OCI-LY7 (cell line): ENCODE results near the gene CSTF2T. TPM values are rescaled to one million over a fixed set of nuclear protein-coding genes. Genes with fewer than 3 reads are reported as not detected.

Experiments used
- BruUV-seq: library from RNA; stranded (reverse); fragments of 400-500 nt; replicated peaks from 2 replicates; lab custom pipeline; 2021; lab: Mats Ljungman, UMichigan
- CTCF ChIA-PET: fragments of 300-600 bp; sonication (Branson Sonifier 250); formaldehyde crosslinking; loops from one replicate; lab custom pipeline; 2022; ENCODE audit warnings: antibody characterized with exemption; ENCODE audit not compliant: unreplicated experiment; lab: Charles Lee
- POLR2A ChIA-PET: fragments of 300-600 bp; sonication (Branson Sonifier 250); formaldehyde crosslinking; loops from one replicate; lab custom pipeline; 2022; ENCODE audit warnings: antibody characterized with exemption; lab: Charles Lee
- DNase-seq: peaks from one replicate; pipeline ENCODE4 v3.0.0-alpha.2; 2015; ENCODE audit warnings: low spot score
- H2AFZ ChIP-seq: fragments of 200-600 bp; sonication (generic), shearing (Covaris generic); 2 replicates; pipeline ENCODE4 v1.6.1; 2014; ENCODE audit warnings: mild to moderate bottlenecking, antibody characterized with exemption, low read length, moderate library complexity
- H3K27ac ChIP-seq: fragments of 200-600 bp; sonication (generic); 2 replicates; pipeline ENCODE4 v1.5.1; 2014; ENCODE audit warnings: mixed run types, low read depth, mild to moderate bottlenecking, moderate library complexity, low read length, inconsistent platforms; ENCODE audit not compliant: poor library complexity, severe bottlenecking
- H3K36me3 ChIP-seq: fragments of 200-600 bp; sonication (generic); 2 replicates; pipeline ENCODE4 v1.6.1; 2014; ENCODE audit warnings: mild to moderate bottlenecking, antibody characterized with exemption, low read length, moderate library complexity, mixed read lengths; ENCODE audit not compliant: insufficient read depth
- H3K4me1 ChIP-seq: fragments of 200-600 bp; sonication (generic); 2 replicates; pipeline ENCODE4 v1.5.1; 2014; ENCODE audit warnings: mild to moderate bottlenecking, low read length; ENCODE audit not compliant: insufficient read depth, poor library complexity, severe bottlenecking
- H3K4me2 ChIP-seq: fragments of 200-600 bp; sonication (generic); 2 replicates; pipeline ENCODE4 v1.6.1; 2014; ENCODE audit warnings: mild to moderate bottlenecking, low read length
- H3K4me3 ChIP-seq: fragments of 200-600 bp; sonication (generic); 2 replicates; pipeline ENCODE4 v1.5.1; 2014; ENCODE audit warnings: mild to moderate bottlenecking, low read depth, low read length; ENCODE audit not compliant: poor library complexity, severe bottlenecking
- H3K79me2 ChIP-seq: fragments of 200-600 bp; sonication (generic); 2 replicates; pipeline ENCODE4 v1.6.1; 2016; ENCODE audit warnings: low read depth, mild to moderate bottlenecking, low read length, moderate library complexity, mixed read lengths; ENCODE audit not compliant: insufficient read depth
- H3K9me2 ChIP-seq: fragments of 200-600 bp; sonication (generic); 2 replicates; pipeline ENCODE4 v1.6.1; 2016; ENCODE audit warnings: mild to moderate bottlenecking, low read length, mixed read lengths; ENCODE audit not compliant: insufficient read depth
- H3K9me3 ChIP-seq: fragments of 200-600 bp; sonication (generic); 2 replicates; pipeline ENCODE4 v1.6.1; 2014; ENCODE audit warnings: mild to moderate bottlenecking, mixed run types, low read length, mixed read lengths
- H4K20me1 ChIP-seq: fragments of 200-600 bp; sonication (generic); 2 replicates; pipeline ENCODE4 v1.6.1; 2014; ENCODE audit warnings: mild to moderate bottlenecking, antibody characterized with exemption, low read length, moderate library complexity, mixed read lengths; ENCODE audit not compliant: insufficient read depth
- CTCF ChIP-seq: fragments of 200-600 bp; sonication (generic); conservative IDR thresholded peaks from 2 replicates; pipeline ENCODE4 v1.5.1; 2014; ENCODE audit warnings: mild to moderate bottlenecking, antibody characterized with exemption, low read length, moderate library complexity, mixed read lengths
- EZH2phosphoT487 ChIP-seq: fragments of 200-600 bp; sonication (generic); IDR thresholded peaks from 2 replicates; pipeline ENCODE4 v1.6.1; 2018; ENCODE audit warnings: low read depth, borderline replicate concordance, mild to moderate bottlenecking, mixed run types, antibody characterized with exemption, low read length, moderate library complexity, mixed read lengths
- intact Hi-C: fragments of 100-400 bp; cut with micrococcal nuclease; formaldehyde crosslinking; loops from one replicate; pipeline ENCODE4 v1.10.0; 2022; ENCODE audit not compliant: unreplicated experiment
- total RNA-seq, 2 experiments: library from RNA; depleted of rRNA in 1 of 2; stranded (reverse); fragments of >200 nt in 1 of 2; shearing (Covaris generic) in 1 of 2; gene quantifications; 2 replicates each; pipeline ENCODE4 v1.2.3, GENCODE V29; 2014 to 2022

The CSTF2T gene
- total RNA-seq, 2 experiments from 2014 or later = 27.1 to 33.3 TPM

DNA sequence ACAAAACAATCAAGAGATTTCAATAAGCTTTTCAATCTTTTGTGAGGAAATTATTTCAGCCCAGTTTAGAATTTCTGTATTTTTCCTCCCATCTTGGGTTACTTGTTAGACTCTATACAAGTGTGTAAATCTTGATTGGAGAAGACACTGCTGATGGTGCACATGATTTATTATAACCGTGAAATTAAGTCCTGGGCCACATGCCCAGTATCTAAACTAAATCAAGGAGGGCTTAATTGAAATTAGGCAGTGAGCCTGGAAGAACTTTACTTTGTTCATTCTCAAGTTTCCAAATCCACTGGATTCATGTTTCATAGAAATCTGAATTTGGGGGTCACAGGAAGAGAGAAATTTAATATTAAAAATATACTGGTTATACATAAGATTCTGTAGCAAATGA, 44.5 kb downstream of the CSTF2T start:
- Histone ChIP-seq H3K4me2 (no peak overlapping the region), H3K27ac (no peak overlapping the region), H3K9me2 (no peaks in the 10 kb centered on the region), H3K4me1 (no peaks in the 10 kb centered on the region), H3K79me2 (no peaks in the 10 kb centered on the region), H2AFZ (no peak overlapping the region), H3K4me3 (no peak overlapping the region), H4K20me1 (no peaks in the 10 kb centered on the region), H3K36me3 (no peaks in the 10 kb centered on the region), H3K9me3 (no peaks in the 10 kb centered on the region)
- no TSS peak for BruUV-seq
- TF ChIP-seq CTCF = no peak
- TF ChIP-seq EZH2phosphoT487 = no peak
- ChIA-PET CTCF (interaction anchor here (0.6 kb wide), 1 partner anchor 63 kb away, joined by 3 read pairs; no protein-coding TSS in a partner anchor), POLR2A (no interaction called here)
- intact Hi-C loops = loop anchor here (10.0 kb wide), 2 partner anchors 60 to 520 kb away; no protein-coding TSS in a partner anchor
- DNase-seq = no peak

GRCh38 chr10:51653025-51653424, 46.4 kb downstream of the CSTF2T start:
- Histone ChIP-seq H3K4me1 (no peaks in the 10 kb centered on the region), H3K4me2 (no peak overlapping the region), H3K36me3 (no peaks in the 10 kb centered on the region), H3K9me2 (no peaks in the 10 kb centered on the region), H3K9me3 (no peaks in the 10 kb centered on the region), H2AFZ (no peak overlapping the region), H3K4me3 (no peak overlapping the region), H3K27ac (no peak overlapping the region), H3K79me2 (no peaks in the 10 kb centered on the region), H4K20me1 (no peaks in the 10 kb centered on the region)
- TF ChIP-seq CTCF (no peak), EZH2phosphoT487 (no peak)
- no peak for DNase-seq
- CTCF ChIA-PET = no interaction called here
- intact Hi-C loops = loop anchor here (10.0 kb wide), 2 partner anchors 58 to 518 kb away; no protein-coding TSS in a partner anchor
- no TSS peak for BruUV-seq
- POLR2A ChIA-PET = no interaction called here

GRCh38 chr10:51651063-51651462, 48.3 kb downstream of the CSTF2T start:
- no peak overlapping the region for H3K4me2 ChIP-seq
- POLR2A ChIA-PET = interaction anchor here (0.6 kb wide), 1 partner anchor 49 kb away, joined by 3 read pairs; no protein-coding TSS in a partner anchor
- no peak overlapping the region for H2AFZ ChIP-seq
- DNase-seq = no peak
- H3K4me1 ChIP-seq = no peaks in the 10 kb centered on the region
- TF ChIP-seq EZH2phosphoT487 (no peak), CTCF (no peak)
- CTCF ChIA-PET = no interaction called here
- no peak overlapping the region for H3K27ac ChIP-seq
- BruUV-seq = no TSS peak
- intact Hi-C loops = loop anchor here (10.0 kb wide), 2 partner anchors 56 to 516 kb away; no protein-coding TSS in a partner anchor
- no peak overlapping the region for H3K4me3 ChIP-seq
- no peaks in the 10 kb centered on the region for H4K20me1 ChIP-seq
- no peaks in the 10 kb centered on the region for H3K36me3 ChIP-seq
- H3K9me2 ChIP-seq = no peaks in the 10 kb centered on the region
- no peaks in the 10 kb centered on the region for H3K9me3 ChIP-seq
- H3K79me2 ChIP-seq = no peaks in the 10 kb centered on the region
